GM21423 (cell line): ENCODE results near the gene ERCC3.

Source experiments
- ATAC-seq: cut with Tn5 transposase; IDR thresholded peaks from one replicate; pipeline ENCODE4 v1.9.1; 2021; ENCODE audit warnings: mild to moderate bottlenecking, moderate library complexity; ENCODE audit not compliant: unreplicated experiment

The ERCC3 gene

GRCh38 chr2:127293748-127294562 is at the start of gene ERCC3:
TSS of gene ERCC3 (minus strand) at chr2:127294144. CDS start at chr2:127294081, 63 bp downstream.
- ATAC-seq = peak; percentile 99

- no peak for ATAC-seq
These were observed 49.3 kb upstream of the ERCC3 start for GRCh38 chr2:127343277-127343676.

GRCh38 chr2:127342101-127342500 is 48.2 kb upstream of the ERCC3 start:
- ATAC-seq = peak; percentile 82

GRCh38 chr2:127332335-127332734 is 38.4 kb upstream of the ERCC3 start:
- no peak for ATAC-seq

- peak; percentile 85 for ATAC-seq
These were observed 36.8 kb upstream of the ERCC3 start for GRCh38 chr2:127330753-127331152.

GRCh38 chr2:127326289-127326945 is 32.5 kb upstream of the ERCC3 start:
- ATAC-seq = no peak

GRCh38 chr2:127324635-127325034 is 30.7 kb upstream of the ERCC3 start:
- no peak for ATAC-seq

GRCh38 chr2:127321303-127321702 is 27.4 kb upstream of the ERCC3 start:
- no peak for ATAC-seq

GRCh38 chr2:127320586-127321275 is 26.8 kb upstream of the ERCC3 start:
- no peak for ATAC-seq

- no peak for ATAC-seq
These were observed 26.1 kb upstream of the ERCC3 start for GRCh38 chr2:127320067-127320466.

- ATAC-seq = no peak
These were observed 20.4 kb upstream of the ERCC3 start for GRCh38 chr2:127314193-127314988.

GRCh38 chr2:127313406-127313805 is 19.5 kb upstream of the ERCC3 start:
- ATAC-seq = peak; percentile 96

GRCh38 chr2:127310980-127311379 is 17.0 kb upstream of the ERCC3 start:
- ATAC-seq = no peak

GRCh38 chr2:127309468-127309867 is 15.5 kb upstream of the ERCC3 start:
- no peak for ATAC-seq

GRCh38 chr2:127308586-127309138 is 14.7 kb upstream of the ERCC3 start:
- no peak for ATAC-seq

- no peak for ATAC-seq
These were observed 12.1 kb upstream of the ERCC3 start for GRCh38 chr2:127305990-127306585.

GRCh38 chr2:127302168-127302567 is 8.2 kb upstream of the ERCC3 start:
- no peak for ATAC-seq

- no peak for ATAC-seq
These were observed 577 bp downstream of the ERCC3 start for GRCh38 chr2:127293386-127293747.

GRCh38 chr2:127288274-127288673 is 5.7 kb downstream of the ERCC3 start:
- no peak for ATAC-seq

GRCh38 chr2:127283275-127283674 is 10.7 kb downstream of the ERCC3 start:
- ATAC-seq = no peak
